IMR-90 (cell line): ENCODE data around the gene RBMS2. TPM values are rescaled to one million over a fixed set of nuclear protein-coding genes. Genes with fewer than 3 reads are reported as not detected.
"Not testable (repeated sequence)": the region's sequence is repeated elsewhere in the genome, so short reads cannot be mapped to it uniquely, and the experiment has no call there.

Source experiments
- ATAC-seq: fragments of 200-7000 bp; cut with Tn5 transposase; 2 replicates; pipeline ENCODE4 v1.9.1; 2020; ENCODE audit warnings: low read depth, mild to moderate bottlenecking, moderate library complexity
- BruUV-seq: library from RNA; stranded (reverse); fragments of 400-500 nt; replicated peaks from 2 replicates; lab custom pipeline; 2021; lab: Mats Ljungman, UMichigan
- CTCF ChIA-PET: fragments of 300-600 bp; formaldehyde crosslinking; extraction: SDS; loops from one replicate; lab custom pipeline; 2021; ENCODE audit warnings: antibody characterized with exemption; lab: Yijun Ruan, JAX
- POLR2A ChIA-PET: fragments of 300-600 bp; sonication (Branson Sonifier 250); formaldehyde crosslinking; loops from one replicate; lab custom pipeline; 2022; ENCODE audit warnings: antibody characterized with exemption; ENCODE audit not compliant: unreplicated experiment; lab: Charles Lee
- DNase-seq: peaks from one replicate; pipeline ENCODE4 v3.0.0; 2013
- H2AFZ ChIP-seq: replicated peaks from 2 replicates; pipeline ENCODE3; 2013; ENCODE audit warnings: low read length, mild to moderate bottlenecking; ENCODE audit not compliant: poor library complexity
- H2AK5ac ChIP-seq: 2 replicates; pipeline ENCODE4 v1.6.1; 2013; ENCODE audit warnings: low read depth, low read length, inconsistent platforms
- H2AK9ac ChIP-seq: replicated peaks from 2 replicates; pipeline ENCODE3; 2013; ENCODE audit warnings: mild to moderate bottlenecking, low read depth, low read length, moderate library complexity; ENCODE audit not compliant: poor library complexity
- H2BK120ac ChIP-seq: 2 replicates; pipeline ENCODE4 v1.6.1; 2013; ENCODE audit warnings: low read depth, low read length, inconsistent platforms
- H2BK15ac ChIP-seq: 3 replicates; pipeline ENCODE4 v1.6.1; 2013; ENCODE audit warnings: low read depth, low read length, inconsistent platforms
- H2BK20ac ChIP-seq: 2 replicates; pipeline ENCODE4 v1.6.1; 2013; ENCODE audit warnings: low read depth, mild to moderate bottlenecking, inconsistent platforms, low read length, moderate library complexity
- H2BK5ac ChIP-seq: 2 replicates; pipeline ENCODE4 v1.6.1; 2013; ENCODE audit warnings: mild to moderate bottlenecking, low read depth, low read length, inconsistent platforms; ENCODE audit not compliant: poor library complexity, severe bottlenecking
- H3K14ac ChIP-seq: replicated peaks from 2 replicates; pipeline ENCODE4 v1.6.1; 2013; ENCODE audit warnings: low read depth, low read length, inconsistent platforms
- H3K18ac ChIP-seq: 2 replicates; pipeline ENCODE4 v1.6.1; 2013; ENCODE audit warnings: low read depth, low read length, control low read depth
- H3K23ac ChIP-seq: 2 replicates; pipeline ENCODE4 v1.6.1; 2013; ENCODE audit warnings: low read depth, low read length, inconsistent platforms
- H3K27ac ChIP-seq: 2 replicates; pipeline ENCODE4 v1.5.1; 2013; ENCODE audit warnings: mild to moderate bottlenecking, control low read depth, low read length; ENCODE audit not compliant: insufficient read depth
- H3K27me3 ChIP-seq: 2 replicates; pipeline ENCODE4 v1.6.1; 2013; ENCODE audit warnings: low read length; ENCODE audit not compliant: control insufficient read depth, insufficient read depth
- H3K36me3 ChIP-seq: 2 replicates; pipeline ENCODE4 v1.6.1; 2013; ENCODE audit warnings: low read length, mixed read lengths; ENCODE audit not compliant: control insufficient read depth, insufficient read depth
- H3K4ac ChIP-seq: 2 replicates; pipeline ENCODE4 v1.6.1; 2013; ENCODE audit warnings: low read depth, low read length, inconsistent platforms
- H3K4me1 ChIP-seq: 2 replicates; pipeline ENCODE4 v1.6.1; 2013; ENCODE audit warnings: low read length, mixed read lengths; ENCODE audit not compliant: control insufficient read depth, insufficient read depth
- H3K4me2 ChIP-seq: 2 replicates; pipeline ENCODE4 v1.6.1; 2013; ENCODE audit warnings: low read depth, mild to moderate bottlenecking, control low read depth, low read length, moderate library complexity
- H3K4me3 ChIP-seq: 2 replicates; pipeline ENCODE4 v1.5.1; 2013; ENCODE audit warnings: low read depth, mild to moderate bottlenecking, control low read depth, low read length, moderate library complexity; ENCODE audit not compliant: insufficient read depth
- H3K56ac ChIP-seq: 2 replicates; pipeline ENCODE4 v1.6.1; 2013; ENCODE audit warnings: low read length, inconsistent platforms; ENCODE audit not compliant: insufficient read depth; ENCODE audit errors: extremely low read depth
- H3K79me1 ChIP-seq, 2 experiments: 2 replicates each; pipeline ENCODE4 v1.6.1; 2013; ENCODE audit warnings: low read length in 2 of 2, inconsistent platforms in 1 of 2, low read depth in 1 of 2
- H3K9ac ChIP-seq: 2 replicates; pipeline ENCODE4 v1.6.1; 2013; ENCODE audit warnings: low read depth, low read length, control low read depth
- H3K9me1 ChIP-seq: 2 replicates; pipeline ENCODE4 v1.6.1; 2013; ENCODE audit warnings: low read length, inconsistent platforms; ENCODE audit not compliant: insufficient read depth
- H3K9me3 ChIP-seq: 2 replicates; pipeline ENCODE4 v1.6.1; 2013; ENCODE audit warnings: low read length; ENCODE audit not compliant: control insufficient read depth, insufficient read depth
- H4K20me1 ChIP-seq: 2 replicates; pipeline ENCODE4 v1.6.1; 2013; ENCODE audit warnings: low read length, inconsistent platforms; ENCODE audit not compliant: insufficient read depth
- H4K5ac ChIP-seq: 2 replicates; pipeline ENCODE4 v1.6.1; 2013; ENCODE audit warnings: mild to moderate bottlenecking, low read depth, low read length, control low read depth
- H4K8ac ChIP-seq, 2 experiments: 2 replicates each; pipeline ENCODE4 v1.6.1; 2013; ENCODE audit warnings: low read depth in 2 of 2, low read length in 2 of 2, control low read depth in 1 of 2, inconsistent platforms in 1 of 2
- H4K91ac ChIP-seq: 2 replicates; pipeline ENCODE4 v1.6.1; 2013; ENCODE audit warnings: low read depth, low read length, inconsistent platforms; ENCODE audit not compliant: insufficient read depth
- WGBS, 2 experiments: methylation state at CpG; one replicate each; pipeline versions ENCODE4 v1.1.5 to v1.1.7; 2013; ENCODE audit warnings: missing lambda C conversion rate in 2 of 2; ENCODE audit not compliant: insufficient read length in 1 of 2; ENCODE audit errors: extremely low coverage in 2 of 2; 5-methylcytosine and 5-hydroxymethylcytosine counted together
- dilution Hi-C: fragments of 300-500 bp; cut with HindIII; formaldehyde crosslinking; loops from one replicate; pipeline ENCODE4 v1.14.3; 2018; ENCODE audit warnings: low sequenced_read_pairs; ENCODE audit not compliant: unreplicated experiment
- in situ Hi-C: fragments of 300-500 bp; cut with MboI; formaldehyde crosslinking; loops from 3 replicates; pipeline ENCODE4 v1.14.3; 2019; ENCODE audit warnings: low sequenced_read_pairs, inconsistent platforms, mixed read lengths
- intact Hi-C: fragments of 100-400 bp; cut with micrococcal nuclease; formaldehyde crosslinking; loops from 2 replicates; pipeline ENCODE4 v1.10.0; 2022
- polyA plus RNA-seq, 3 experiments: library from polyadenylated mRNA; depleted of rRNA; stranded (reverse); fragments of >200 nt; gene quantifications; 2 replicates each; pipeline ENCODE4 v1.2.3, GENCODE V29; 2012; ENCODE audit warnings: low replicate concordance in 1 of 3
- total RNA-seq: library from RNA; depleted of rRNA; stranded (reverse); fragments of >200 nt; gene quantifications from 2 replicates; pipeline ENCODE4 v1.2.3, GENCODE V29; 2012

Gene RBMS2
- total and polyA plus RNA-seq, 2 of the 4 experiments (the other 2 are of a cell fraction) = 38.0 to 43.6 TPM

DNA sequence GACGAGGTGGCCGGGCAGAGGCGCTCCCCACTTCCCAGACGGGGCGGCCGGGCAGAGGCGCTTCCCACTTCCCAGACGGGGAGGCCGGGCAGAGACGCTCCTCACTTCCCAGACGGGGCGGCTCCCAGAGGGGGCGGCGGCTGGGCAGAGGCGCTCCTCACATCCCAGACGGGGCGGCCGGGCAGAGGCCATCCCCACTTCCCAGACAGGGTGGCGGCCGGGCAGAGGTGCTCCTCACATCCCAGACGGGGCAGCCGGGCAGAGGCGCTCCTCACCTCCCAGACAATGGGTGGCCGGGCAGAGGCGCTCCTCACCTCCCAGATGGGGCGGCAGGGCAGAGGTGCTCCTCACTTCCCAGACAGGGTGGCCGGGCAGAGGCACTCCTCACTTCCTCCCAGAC is 27.1 kb upstream of the RBMS2 start:
- DNase-seq, POLR2A ChIA-PET, H3K27ac ChIP-seq, intact Hi-C loops, H2BK20ac ChIP-seq, in situ Hi-C loops, H4K91ac ChIP-seq, ATAC-seq, H3K36me3 ChIP-seq, H3K56ac ChIP-seq, H3K14ac ChIP-seq, CTCF ChIA-PET, H3K4me2 ChIP-seq, H3K4ac ChIP-seq, H3K9me1 ChIP-seq, H2BK15ac ChIP-seq, H3K79me1 ChIP-seq, H3K23ac ChIP-seq, dilution Hi-C loops, BruUV-seq, H3K4me3 ChIP-seq, H2AK9ac ChIP-seq, H4K5ac ChIP-seq, H3K9me3 ChIP-seq, H2BK120ac ChIP-seq, H4K8ac ChIP-seq, H2AK5ac ChIP-seq, H3K4me1 ChIP-seq, H3K18ac ChIP-seq, H3K9ac ChIP-seq, H2BK5ac ChIP-seq, H2AFZ ChIP-seq, H4K20me1 ChIP-seq: not testable (repeated sequence)
- peaks cover 19% of the 10 kb centered on the region for H3K27me3 ChIP-seq
- 80% methylated on average over 1 of the region's 27 CpGs; no CpG with 5 or more reads in 1 of the 2 experiments for WGBS, 2 experiments
